Kidney epithelial cell (primary cell): ENCODE measurements around the gene MAGEA3. TPM values are rescaled to one million over a fixed set of nuclear protein-coding genes. Genes with fewer than 3 reads are reported as not detected.

ENCODE experiments used
- DNase-seq: peaks from one replicate; pipeline ENCODE4 v3.0.0-alpha.2; 2010; ENCODE audit warnings: low read depth
- H3K27me3 ChIP-seq: 2 replicates; pipeline ENCODE4 v1.6.0; 2011; ENCODE audit warnings: low read length; ENCODE audit not compliant: control insufficient read depth, insufficient read depth
- H3K36me3 ChIP-seq: 2 replicates; pipeline ENCODE4 v1.5.1; 2011; ENCODE audit warnings: low read length; ENCODE audit not compliant: control insufficient read depth, insufficient read depth
- H3K4me3 ChIP-seq: 2 replicates; pipeline ENCODE4 v1.5.1; 2011; ENCODE audit warnings: low read depth, mild to moderate bottlenecking, control low read depth, low read length
- total RNA-seq: library from RNA; depleted of rRNA; stranded (reverse); fragments of >200 nt; gene quantifications from 2 replicates; pipeline ENCODE4 v1.2.3, GENCODE V29; 2015
- TF ChIP-seq, protein P1 (sequence below): IDR thresholded peaks from 2 replicates; pipeline ENCODE4 v1.5.1; 2011; ENCODE audit warnings: mild to moderate bottlenecking, moderate library complexity, low read length, control low read depth, inconsistent platforms; ENCODE audit not compliant: insufficient read depth, poor library complexity, severe bottlenecking

Gene MAGEA3
- total RNA-seq, 1 donor from 2014 or later, result not detected

- H3K27me3 ChIP-seq, result no peaks in the 10 kb centered on the region
- TF ChIP-seq, protein P1, sequence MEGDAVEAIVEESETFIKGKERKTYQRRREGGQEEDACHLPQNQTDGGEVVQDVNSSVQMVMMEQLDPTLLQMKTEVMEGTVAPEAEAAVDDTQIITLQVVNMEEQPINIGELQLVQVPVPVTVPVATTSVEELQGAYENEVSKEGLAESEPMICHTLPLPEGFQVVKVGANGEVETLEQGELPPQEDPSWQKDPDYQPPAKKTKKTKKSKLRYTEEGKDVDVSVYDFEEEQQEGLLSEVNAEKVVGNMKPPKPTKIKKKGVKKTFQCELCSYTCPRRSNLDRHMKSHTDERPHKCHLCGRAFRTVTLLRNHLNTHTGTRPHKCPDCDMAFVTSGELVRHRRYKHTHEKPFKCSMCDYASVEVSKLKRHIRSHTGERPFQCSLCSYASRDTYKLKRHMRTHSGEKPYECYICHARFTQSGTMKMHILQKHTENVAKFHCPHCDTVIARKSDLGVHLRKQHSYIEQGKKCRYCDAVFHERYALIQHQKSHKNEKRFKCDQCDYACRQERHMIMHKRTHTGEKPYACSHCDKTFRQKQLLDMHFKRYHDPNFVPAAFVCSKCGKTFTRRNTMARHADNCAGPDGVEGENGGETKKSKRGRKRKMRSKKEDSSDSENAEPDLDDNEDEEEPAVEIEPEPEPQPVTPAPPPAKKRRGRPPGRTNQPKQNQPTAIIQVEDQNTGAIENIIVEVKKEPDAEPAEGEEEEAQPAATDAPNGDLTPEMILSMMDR, result no peak
- H3K4me3 ChIP-seq, result no peak overlapping the region
- no peak for DNase-seq
- no peaks in the 10 kb centered on the region for H3K36me3 ChIP-seq
Observed at GRCh38 chrX:152738560-152738959, 40.0 kb downstream of the MAGEA3 start.

Other genes with a start within 250 kb of the MAGEA3 start
- not detected in 2 replicates for gene GABRA3, start 247.5 kb upstream of the MAGEA3 start, total RNA-seq
- gene GABRQ, start 60.9 kb upstream of the MAGEA3 start, total RNA-seq, result 0.08 and 0.34 TPM in 2 replicates
- gene CSAG2, start 10.5 kb downstream of the MAGEA3 start, total RNA-seq, result not detected in 2 replicates
- gene MAGEA2B, start 15.8 kb downstream of the MAGEA3 start, total RNA-seq, result not detected in 2 replicates
- not detected in 2 replicates for gene CSAG1, start 34.9 kb downstream of the MAGEA3 start, total RNA-seq
- gene MAGEA12, start 35.0 kb downstream of the MAGEA3 start, total RNA-seq, result not detected in 2 replicates
- not detected in 2 replicates for gene MAGEA2, start 55.0 kb downstream of the MAGEA3 start, total RNA-seq
- gene CSAG3, start 60.4 kb downstream of the MAGEA3 start, total RNA-seq, result not detected in 2 replicates
- gene MAGEA6, start 70.9 kb downstream of the MAGEA3 start, total RNA-seq, result not detected in 2 replicates
- gene CETN2, start 132.0 kb downstream of the MAGEA3 start, total RNA-seq, result 31.1 and 36.0 TPM in 2 replicates
- 26.5 and 31.3 TPM in 2 replicates for gene NSDHL, start 132.3 kb downstream of the MAGEA3 start, total RNA-seq
- gene ZNF185, start 199.3 kb downstream of the MAGEA3 start, total RNA-seq, result 39.2 and 45.4 TPM in 2 replicates